GM20000 (cell line): ENCODE data around the gene UTP25.
"Not testable (repeated sequence)": the region's sequence is repeated elsewhere in the genome, so short reads cannot be mapped to it uniquely, and the experiment has no call there.

Source experiments
- DNase-seq: peaks from one replicate; pipeline ENCODE4 v3.0.0; 2012; ENCODE audit warnings: low spot score
- CTCF ChIP-seq: IDR thresholded peaks from 2 replicates; pipeline ENCODE4 v1.5.1; 2012; ENCODE audit warnings: mild to moderate bottlenecking, control low read depth; ENCODE audit errors: extremely low read depth, missing control alignments

The UTP25 gene

DNA sequence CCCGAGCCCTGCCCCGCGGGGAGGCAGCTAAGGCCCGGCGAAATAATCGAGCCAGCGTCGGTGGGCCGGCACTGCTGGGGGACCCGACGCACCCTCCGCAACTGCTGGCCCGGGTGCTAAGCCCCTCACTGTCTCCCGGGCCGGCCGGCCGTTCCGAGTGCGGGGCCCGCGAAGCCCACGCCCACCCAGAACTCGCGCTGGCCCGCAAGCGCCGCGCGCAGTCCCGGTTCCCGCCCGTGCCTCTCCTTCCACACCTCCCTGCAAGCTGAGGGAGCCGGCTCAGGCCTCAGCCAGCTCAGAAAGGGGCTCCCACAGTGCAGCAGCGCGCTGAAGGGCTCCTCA is 61.3 kb downstream of the UTP25 start:
- DNase-seq, result no peak

GRCh38 chr1:209890641-209891330 is 63.0 kb downstream of the UTP25 start:
- no peak for TF ChIP-seq CTCF
- DNase-seq, result no peak

More for the DNA sequence above, 61.3 kb downstream of the UTP25 start:
- TF ChIP-seq CTCF, result no peak

DNA sequence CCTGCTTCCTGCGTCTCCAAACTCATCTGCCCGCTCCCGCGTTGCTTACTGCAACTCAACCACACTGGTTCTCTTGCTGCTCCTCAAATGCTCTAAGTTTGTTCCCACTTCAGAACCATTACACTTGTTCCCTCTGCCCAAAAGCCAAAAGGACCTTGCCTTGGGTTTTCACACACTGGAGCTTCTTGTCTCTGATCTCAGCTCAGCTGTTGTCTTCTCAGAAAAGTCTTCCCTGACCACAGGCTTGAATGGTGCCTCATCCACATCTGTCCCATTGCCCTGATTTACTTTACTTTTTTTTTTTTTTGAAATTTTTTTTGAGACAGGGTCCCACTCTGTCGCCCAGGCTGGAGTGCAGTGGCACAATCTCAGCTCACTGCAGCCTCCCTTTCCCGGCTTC is 66.0 kb downstream of the UTP25 start:
- no peak for TF ChIP-seq CTCF
- DNase-seq, result no peak

DNA sequence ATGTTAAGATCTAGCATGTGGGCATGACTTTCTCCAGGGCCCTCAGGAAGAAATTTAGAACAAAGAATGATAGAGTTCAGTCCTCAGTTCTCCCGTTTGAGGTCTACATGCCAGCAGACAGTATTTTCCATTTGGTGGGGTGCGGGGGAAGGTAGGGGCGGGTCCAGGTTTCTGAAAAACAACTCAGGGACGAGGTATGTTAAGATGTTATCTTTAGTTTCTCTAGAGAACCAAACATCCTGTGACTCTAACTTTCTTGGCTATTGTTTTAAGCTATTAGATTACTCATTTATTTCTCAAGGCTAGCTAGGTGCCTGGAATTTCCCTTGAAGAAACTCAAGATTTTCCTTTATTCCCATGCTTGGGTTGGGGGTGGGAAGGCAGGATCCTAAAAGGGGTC is 67.9 kb downstream of the UTP25 start:
- DNase-seq, result no peak
- TF ChIP-seq CTCF, result no peak

DNA sequence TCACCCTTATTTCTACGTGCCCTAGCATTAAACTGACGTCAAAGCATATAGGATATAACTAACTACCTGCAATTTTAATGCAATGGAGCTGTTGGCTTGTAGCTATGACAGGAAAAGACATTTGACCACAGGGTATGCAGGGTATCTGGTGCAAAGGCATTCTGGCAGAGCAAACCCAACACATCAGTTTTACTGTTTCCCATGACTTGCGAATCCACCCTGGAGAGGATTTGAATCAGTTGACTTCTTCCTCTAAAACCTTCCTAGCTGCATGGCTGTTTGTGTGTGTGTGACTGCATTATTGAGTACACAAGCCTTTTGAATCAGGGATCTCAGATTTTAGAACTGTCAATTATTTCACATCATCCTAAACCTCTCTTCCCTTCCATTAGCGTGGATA is 68.6 kb downstream of the UTP25 start:
- DNase-seq, result no peak
- TF ChIP-seq CTCF, result no peak

GRCh38 chr1:209898271-209898670 is 70.5 kb downstream of the UTP25 start:
- DNase-seq, result not testable (repeated sequence)

GRCh38 chr1:209898851-209899250 is 71.1 kb downstream of the UTP25 start:
- not testable (repeated sequence) for DNase-seq

DNA sequence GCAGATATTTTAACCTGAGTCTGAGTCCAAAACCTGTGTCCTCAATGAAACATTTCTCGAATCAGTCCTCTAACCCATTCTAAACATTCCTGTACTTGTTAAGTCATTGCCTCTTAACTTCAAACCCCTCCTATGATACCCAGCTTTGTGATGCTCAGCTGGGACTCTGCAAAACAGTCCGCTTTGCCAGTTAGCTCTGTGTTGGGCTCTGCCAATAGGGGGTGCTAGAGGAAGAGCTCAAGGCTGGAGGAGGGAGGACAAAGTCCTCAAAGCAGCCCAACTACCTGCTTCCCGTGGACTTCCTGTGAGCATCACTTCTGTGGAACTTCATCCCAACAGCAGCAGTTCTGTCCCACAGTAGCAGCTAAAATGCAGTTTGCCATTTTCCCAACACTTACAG is 72.2 kb downstream of the UTP25 start:
- DNase-seq, result no peak
- TF ChIP-seq CTCF, result peak; percentile 50
